GM23338 (cell line): ENCODE data around the gene SARNP. TPM values are rescaled to one million over a fixed set of nuclear protein-coding genes. Genes with fewer than 3 reads are reported as not detected.

Experiments
- ATAC-seq: fragments of 200-7000 bp; cut with Tn5 transposase; 3 replicates; pipeline ENCODE4 v1.9.1; 2020
- DNase-seq: peaks from one replicate; pipeline ENCODE4 v3.0.0-alpha.2; 2015; ENCODE audit warnings: low spot score
- H2AFZ ChIP-seq: fragments of 200-600 bp; sonication (generic); 2 replicates; pipeline ENCODE4 v1.8.0; 2016; ENCODE audit warnings: antibody characterized with exemption, mild to moderate bottlenecking, moderate library complexity
- H3F3A ChIP-seq: fragments of 200-600 bp; sonication (generic); replicated peaks from 2 replicates; pipeline ENCODE4 v1.8.0; 2017; ENCODE audit warnings: antibody characterized with exemption, mixed run types, low read depth
- H3K27ac ChIP-seq: fragments of 200-600 bp; sonication (generic); 2 replicates; pipeline ENCODE4 v1.6.1; 2016; ENCODE audit warnings: low read depth
- H3K27me3 ChIP-seq: fragments of 200-600 bp; sonication (generic); 2 replicates; pipeline ENCODE4 v1.8.0; 2016; ENCODE audit warnings: mild to moderate bottlenecking, mixed run types, moderate library complexity; ENCODE audit not compliant: insufficient read depth
- H3K36me3 ChIP-seq: fragments of 200-600 bp; sonication (generic); 2 replicates; pipeline ENCODE4 v1.8.0; 2016; ENCODE audit warnings: mild to moderate bottlenecking; ENCODE audit not compliant: insufficient read depth
- H3K4me1 ChIP-seq: fragments of 200-600 bp; sonication (generic); 2 replicates; pipeline ENCODE4 v1.8.0; 2016; ENCODE audit warnings: mild to moderate bottlenecking, moderate library complexity; ENCODE audit not compliant: insufficient read depth
- H3K4me2 ChIP-seq: fragments of 200-600 bp; sonication (generic); 2 replicates; pipeline ENCODE4 v1.7.1; 2017; ENCODE audit warnings: mixed run types
- H3K4me3 ChIP-seq: fragments of 200-600 bp; sonication (generic); 2 replicates; pipeline ENCODE4 v1.6.1; 2016; ENCODE audit warnings: mixed run types
- H3K79me2 ChIP-seq: fragments of 200-600 bp; sonication (generic); replicated peaks from 2 replicates; pipeline ENCODE4 v1.8.0; 2017; ENCODE audit warnings: mild to moderate bottlenecking; ENCODE audit not compliant: insufficient read depth
- H3K9me2 ChIP-seq: fragments of 200-600 bp; sonication (generic); 2 replicates; pipeline ENCODE4 v1.8.0; 2017; ENCODE audit not compliant: insufficient read depth
- H4K20me1 ChIP-seq: fragments of 200-600 bp; sonication (generic); replicated peaks from 2 replicates; pipeline ENCODE4 v1.8.0; 2017; ENCODE audit warnings: mild to moderate bottlenecking; ENCODE audit not compliant: insufficient read depth
- H3K27ac Mint-ChIP-seq: 2 replicates; pipeline ENCODE4 v1.8.0; 2020; ENCODE audit warnings: inconsistent platforms, mild to moderate bottlenecking, moderate library complexity, mixed read lengths
- H3K27me3 Mint-ChIP-seq: 3 replicates; pipeline ENCODE4 v1.8.0; 2022; ENCODE audit warnings: low read depth, mild to moderate bottlenecking, moderate library complexity, mixed read lengths, inconsistent platforms; ENCODE audit not compliant: insufficient read depth, poor library complexity
- H3K36me3 Mint-ChIP-seq: 3 replicates; pipeline ENCODE4 v1.8.0; 2021; ENCODE audit warnings: low read depth, mild to moderate bottlenecking, inconsistent platforms, moderate library complexity, mixed read lengths
- H3K4me1 Mint-ChIP-seq: 3 replicates; pipeline ENCODE4 v1.8.0; 2020; ENCODE audit warnings: mild to moderate bottlenecking, inconsistent platforms, mixed read lengths
- H3K4me3 Mint-ChIP-seq: 3 replicates; pipeline ENCODE4 v1.8.0; 2021; ENCODE audit warnings: moderate library complexity, mild to moderate bottlenecking, inconsistent platforms, mixed read lengths
- H3K9me3 Mint-ChIP-seq: 3 replicates; pipeline ENCODE4 v1.8.0; 2020; ENCODE audit warnings: moderate library complexity, mild to moderate bottlenecking, inconsistent platforms, mixed read lengths
- CREB1 ChIP-seq: fragments of 250-450 bp; sonication (Bioruptor Pico); IDR thresholded peaks from 2 replicates; pipeline ENCODE4 v1.5.0; 2020; ENCODE audit warnings: low read depth, mild to moderate bottlenecking, moderate library complexity
- EZH2phosphoT487 ChIP-seq: fragments of 200-600 bp; sonication (generic); IDR thresholded peaks from one replicate; pipeline ENCODE4 v1.8.1; 2018; ENCODE audit warnings: antibody characterized with exemption; ENCODE audit not compliant: unreplicated experiment
- STAT1 ChIP-seq: IDR thresholded peaks from one replicate; pipeline ENCODE4 v1.6.1; 2016; ENCODE audit warnings: antibody characterized with exemption; ENCODE audit not compliant: unreplicated experiment
- ZNF114 ChIP-seq: fragments of 250-450 bp; sonication (Bioruptor Pico); IDR thresholded peaks from 2 replicates; pipeline ENCODE4 v1.5.0; 2020; ENCODE audit warnings: mild to moderate bottlenecking, moderate library complexity
- ZNF331 ChIP-seq: fragments of 250-450 bp; sonication (Bioruptor Pico); IDR thresholded peaks from 2 replicates; pipeline ENCODE4 v1.5.0; 2020; ENCODE audit warnings: low read depth, mild to moderate bottlenecking, moderate library complexity
- polyA plus RNA-seq: library from polyadenylated mRNA; unstranded; fragments of >200 nt; fragmentation: Nextera tagmentation; extraction: Ambion mirVana; gene quantifications from 2 replicates; pipeline ENCODE4 v1.2.1, GENCODE V29; 2016
- total RNA-seq: library from RNA; depleted of rRNA; stranded (reverse); fragments of >200 nt; shearing (Covaris generic); gene quantifications from 2 replicates; pipeline ENCODE4 v1.2.3, GENCODE V29; 2014
- TF ChIP-seq, protein P1 (sequence below): IDR thresholded peaks from one replicate; pipeline ENCODE4 v1.6.1; 2018; ENCODE audit warnings: antibody characterized with exemption; ENCODE audit not compliant: unreplicated experiment

SARNP gene
- total and polyA plus RNA-seq, 2 experiments from 2014 or later = 96.0 to 313 TPM

DNA sequence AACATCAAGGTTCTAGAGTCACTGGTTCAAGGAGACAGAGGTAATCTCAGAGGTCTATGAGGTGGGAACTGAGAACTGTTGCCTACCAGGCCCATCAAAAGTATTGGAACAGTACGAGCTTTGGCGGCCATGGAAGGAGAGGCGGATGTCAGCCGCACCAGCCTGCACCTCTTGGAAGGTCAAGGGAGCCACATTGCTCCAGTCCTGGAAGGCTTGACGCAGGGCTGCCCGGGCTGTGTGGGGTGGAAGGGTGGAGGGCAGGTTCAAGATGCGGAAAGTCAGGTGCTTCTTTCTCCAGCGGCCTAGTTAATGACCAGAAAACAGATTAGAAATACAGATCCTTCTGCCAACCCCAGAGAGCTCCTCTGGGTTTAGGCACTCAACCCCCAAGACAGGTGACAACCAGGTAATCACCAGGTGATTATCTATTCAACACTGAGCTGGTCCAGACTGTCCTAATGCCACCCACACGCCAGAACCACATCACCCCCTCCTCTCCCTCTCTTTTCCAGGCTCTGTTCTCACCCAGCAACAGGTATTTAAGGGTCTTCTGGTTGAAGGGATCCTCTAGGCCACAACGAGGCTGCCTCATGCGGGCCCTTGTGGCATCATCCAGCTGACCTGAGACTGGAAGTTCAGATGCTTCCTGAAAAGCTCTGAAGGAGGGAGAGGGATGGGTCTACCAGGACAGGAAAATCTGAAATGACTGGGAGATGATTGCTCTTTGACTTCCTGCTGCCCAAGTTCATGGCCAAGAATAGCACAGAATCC, 23.2 kb upstream of the SARNP start:
- no peaks in the 10 kb centered on the region for H3K79me2 ChIP-seq
- H3K4me3 ChIP-seq = no peak overlapping the region
- no peaks in the 10 kb centered on the region for H4K20me1 ChIP-seq
- Mint-ChIP-seq H3K27me3 (peaks cover 14% of the 10 kb centered on the region), H3K27ac (no peak overlapping the region), H3K36me3 (no peaks in the 10 kb centered on the region; the same call in 1 of the 3 replicates), H3K4me3 (no peak overlapping the region), H3K9me3 (no peaks in the 10 kb centered on the region), H3K4me1 (peaks cover 26% of the 10 kb centered on the region)
- DNase-seq = no peak
- H3K9me2 ChIP-seq = peaks cover 4% of the 10 kb centered on the region; the same call in 1 of the 2 replicates
- TF ChIP-seq CREB1 (CRISPR knock-in tag) (no peak), ZNF114 (no peak)
- H3K27ac ChIP-seq = no peak overlapping the region
- ATAC-seq = no peak
- no peak overlapping the region for H2AFZ ChIP-seq
- H3K4me2 ChIP-seq = no peak overlapping the region
- H3K4me1 ChIP-seq = peaks cover 4% of the 10 kb centered on the region; the same call in 1 of the 2 replicates
- no peaks in the 10 kb centered on the region for H3K36me3 ChIP-seq
- no peaks in the 10 kb centered on the region for H3K27me3 ChIP-seq
- H3F3A ChIP-seq = 0 out of 2 replicates have a peak, but pooled peaks cover 3% of the 10 kb centered on the region

DNA sequence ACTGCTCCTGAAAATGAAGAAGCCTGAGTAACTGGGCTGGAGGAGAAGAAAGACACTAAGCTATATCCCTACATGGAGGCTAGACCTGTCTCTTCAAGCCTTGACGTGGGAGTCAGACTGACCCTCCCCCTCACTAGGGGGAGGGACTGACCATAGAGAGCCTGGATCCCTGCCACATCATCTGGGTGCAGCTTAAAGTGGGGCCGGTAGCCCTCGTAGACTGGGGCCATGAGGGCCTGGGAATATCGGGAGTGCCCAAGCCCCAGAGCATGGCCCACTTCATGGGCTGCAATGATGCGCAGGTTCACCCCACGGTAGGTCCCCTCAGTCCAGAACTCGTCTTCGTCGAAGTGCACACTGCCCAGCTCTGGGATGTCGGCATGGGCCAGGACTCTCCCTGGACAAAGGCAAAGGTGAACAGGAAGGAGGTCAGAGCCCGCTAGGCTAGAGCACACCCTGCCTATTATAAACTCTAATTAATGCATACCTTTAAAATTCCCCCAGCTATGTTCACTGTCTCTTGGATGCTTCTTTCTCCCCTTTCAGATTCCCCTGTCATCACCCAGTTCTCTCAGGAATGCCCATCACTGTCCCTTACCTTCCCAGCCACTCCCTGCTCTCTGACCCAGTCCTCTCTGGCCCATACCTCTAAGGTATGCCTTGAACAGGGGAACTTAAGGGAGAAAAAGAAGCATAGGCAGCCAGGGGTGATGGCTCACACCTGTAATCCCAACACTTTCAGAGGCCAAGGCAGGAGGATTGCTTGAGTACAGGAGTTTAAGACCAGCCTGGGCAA, 22.0 kb upstream of the SARNP start:
- Mint-ChIP-seq H3K27ac (no peak overlapping the region), H3K4me1 (peaks cover 22% of the 10 kb centered on the region), H3K9me3 (no peaks in the 10 kb centered on the region), H3K27me3 (peaks cover 12% of the 10 kb centered on the region), H3K36me3 (no peaks in the 10 kb centered on the region; the same call in 1 of the 3 replicates), H3K4me3 (no peak overlapping the region; the same call in 2 of the 3 replicates)
- Histone ChIP-seq H3K27ac (no peak overlapping the region), H3K79me2 (no peaks in the 10 kb centered on the region), H3F3A (no peaks in the 10 kb centered on the region), H3K4me1 (peaks cover 4% of the 10 kb centered on the region; the same call in 1 of the 2 replicates), H4K20me1 (no peaks in the 10 kb centered on the region), H3K9me2 (peaks cover 4% of the 10 kb centered on the region; the same call in 1 of the 2 replicates), H3K36me3 (no peaks in the 10 kb centered on the region), H3K4me3 (no peak overlapping the region), H2AFZ (no peak overlapping the region), H3K27me3 (no peaks in the 10 kb centered on the region), H3K4me2 (no peak overlapping the region)
- ATAC-seq (no peak), DNase-seq (no peak)
- TF ChIP-seq STAT1 (no peak), EZH2phosphoT487 (no peak), ZNF114 (no peak), ZNF331 (CRISPR knock-in tag) (no peak)
- TF ChIP-seq, protein P1, sequence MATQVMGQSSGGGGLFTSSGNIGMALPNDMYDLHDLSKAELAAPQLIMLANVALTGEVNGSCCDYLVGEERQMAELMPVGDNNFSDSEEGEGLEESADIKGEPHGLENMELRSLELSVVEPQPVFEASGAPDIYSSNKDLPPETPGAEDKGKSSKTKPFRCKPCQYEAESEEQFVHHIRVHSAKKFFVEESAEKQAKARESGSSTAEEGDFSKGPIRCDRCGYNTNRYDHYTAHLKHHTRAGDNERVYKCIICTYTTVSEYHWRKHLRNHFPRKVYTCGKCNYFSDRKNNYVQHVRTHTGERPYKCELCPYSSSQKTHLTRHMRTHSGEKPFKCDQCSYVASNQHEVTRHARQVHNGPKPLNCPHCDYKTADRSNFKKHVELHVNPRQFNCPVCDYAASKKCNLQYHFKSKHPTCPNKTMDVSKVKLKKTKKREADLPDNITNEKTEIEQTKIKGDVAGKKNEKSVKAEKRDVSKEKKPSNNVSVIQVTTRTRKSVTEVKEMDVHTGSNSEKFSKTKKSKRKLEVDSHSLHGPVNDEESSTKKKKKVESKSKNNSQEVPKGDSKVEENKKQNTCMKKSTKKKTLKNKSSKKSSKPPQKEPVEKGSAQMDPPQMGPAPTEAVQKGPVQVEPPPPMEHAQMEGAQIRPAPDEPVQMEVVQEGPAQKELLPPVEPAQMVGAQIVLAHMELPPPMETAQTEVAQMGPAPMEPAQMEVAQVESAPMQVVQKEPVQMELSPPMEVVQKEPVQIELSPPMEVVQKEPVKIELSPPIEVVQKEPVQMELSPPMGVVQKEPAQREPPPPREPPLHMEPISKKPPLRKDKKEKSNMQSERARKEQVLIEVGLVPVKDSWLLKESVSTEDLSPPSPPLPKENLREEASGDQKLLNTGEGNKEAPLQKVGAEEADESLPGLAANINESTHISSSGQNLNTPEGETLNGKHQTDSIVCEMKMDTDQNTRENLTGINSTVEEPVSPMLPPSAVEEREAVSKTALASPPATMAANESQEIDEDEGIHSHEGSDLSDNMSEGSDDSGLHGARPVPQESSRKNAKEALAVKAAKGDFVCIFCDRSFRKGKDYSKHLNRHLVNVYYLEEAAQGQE = no peak
